OCI-LY1 (cell line): ENCODE measurements around the gene GSTT2B.

Experiments used
- H2AFZ ChIP-seq: fragments of 200-600 bp; sonication (generic), shearing (Covaris generic); 2 replicates; pipeline ENCODE4 v1.6.0; 2014; ENCODE audit warnings: antibody characterized with exemption, mild to moderate bottlenecking, low read length
- H3F3A ChIP-seq: fragments of 200-600 bp; sonication (generic), shearing (Covaris generic); 2 replicates; pipeline ENCODE4 v1.6.0; 2014; ENCODE audit warnings: mild to moderate bottlenecking, antibody characterized with exemption, low read length, moderate library complexity; ENCODE audit not compliant: insufficient read depth
- H3K27ac ChIP-seq: fragments of 200-600 bp; sonication (generic); 2 replicates; pipeline ENCODE4 v1.5.1; 2014; ENCODE audit warnings: low read length, mixed run types, mild to moderate bottlenecking, low read depth; ENCODE audit not compliant: poor library complexity, severe bottlenecking
- H3K27me3 ChIP-seq: fragments of 200-600 bp; sonication (generic); 2 replicates; pipeline ENCODE4 v1.6.0; 2014; ENCODE audit warnings: antibody characterized with exemption, mild to moderate bottlenecking, low read length, moderate library complexity; ENCODE audit not compliant: insufficient read depth
- H3K36me3 ChIP-seq: fragments of 200-600 bp; sonication (generic); 2 replicates; pipeline ENCODE4 v1.6.1; 2014; ENCODE audit warnings: mild to moderate bottlenecking, antibody characterized with exemption, low read length, moderate library complexity, mixed read lengths; ENCODE audit not compliant: insufficient read depth
- H3K4me1 ChIP-seq: fragments of 200-600 bp; sonication (generic); 2 replicates; pipeline ENCODE4 v1.5.1; 2014; ENCODE audit warnings: mild to moderate bottlenecking, low read length, moderate library complexity; ENCODE audit not compliant: insufficient read depth, severe bottlenecking
- H3K4me2 ChIP-seq: fragments of 200-600 bp; sonication (generic), shearing (Covaris generic); 2 replicates; pipeline ENCODE4 v1.6.1; 2014; ENCODE audit warnings: low read length
- H3K4me3 ChIP-seq: fragments of 200-600 bp; sonication (generic); 2 replicates; pipeline ENCODE4 v1.5.1; 2014; ENCODE audit warnings: low read length, low read depth, mild to moderate bottlenecking, mixed read lengths; ENCODE audit not compliant: poor library complexity, severe bottlenecking
- H3K79me2 ChIP-seq: fragments of 200-600 bp; shearing (Covaris generic); 2 replicates; pipeline ENCODE4 v1.6.1; 2016; ENCODE audit warnings: mixed run types, low read length, mixed read lengths; ENCODE audit not compliant: insufficient read depth
- H3K9ac ChIP-seq: fragments of 200-600 bp; sonication (generic), shearing (Covaris generic); 2 replicates; pipeline ENCODE4 v1.6.1; 2014; ENCODE audit warnings: mild to moderate bottlenecking, low read length, mixed read lengths
- H3K9me2 ChIP-seq: fragments of 200-600 bp; sonication (generic), shearing (Covaris generic); 2 replicates; pipeline ENCODE4 v1.6.1; 2014; ENCODE audit warnings: low read depth, mild to moderate bottlenecking, low read length, mixed read lengths
- H3K9me3 ChIP-seq: fragments of 200-600 bp; shearing (Covaris generic); 2 replicates; pipeline ENCODE4 v1.6.1; 2014; ENCODE audit warnings: low read length, mixed read lengths
- H4K20me1 ChIP-seq: fragments of 200-600 bp; sonication (generic), shearing (Covaris generic); 2 replicates; pipeline ENCODE4 v1.6.0; 2016; ENCODE audit warnings: mild to moderate bottlenecking, low read length; ENCODE audit not compliant: insufficient read depth
- EZH2 ChIP-seq: fragments of 200-600 bp; sonication (generic), shearing (Covaris generic); IDR thresholded peaks from 2 replicates; pipeline ENCODE4 v1.8.0; 2017; ENCODE audit warnings: borderline replicate concordance, mixed run types, mild to moderate bottlenecking, antibody characterized with exemption, low read length, moderate library complexity, mixed read lengths
- TF ChIP-seq, protein P1 (sequence below): fragments of 200-600 bp; sonication (generic), shearing (Covaris generic); IDR thresholded peaks from 2 replicates; pipeline ENCODE4 v1.5.1; 2017; ENCODE audit warnings: mild to moderate bottlenecking, antibody characterized with exemption, low read length, moderate library complexity, mixed read lengths

GSTT2B gene

DNA sequence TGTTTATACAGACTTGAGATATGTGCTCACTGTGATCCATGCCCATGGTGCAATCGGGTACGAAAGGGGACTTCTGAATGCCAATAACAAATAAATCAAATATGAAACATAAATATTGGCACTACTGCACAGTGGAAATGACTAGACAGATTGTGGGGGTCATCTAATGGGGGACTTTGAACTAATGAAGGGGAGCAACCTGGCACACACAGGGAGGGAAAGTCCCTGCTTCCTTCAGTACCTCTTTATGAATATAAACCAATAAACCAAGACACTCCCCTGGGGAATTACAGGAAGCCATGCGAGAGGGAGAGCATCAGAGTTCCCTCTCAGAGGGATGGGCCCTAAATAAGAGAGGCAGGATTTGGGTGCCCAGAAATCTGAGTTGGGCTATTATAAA is 45.7 kb downstream of the GSTT2B start:
- H3K9me3 ChIP-seq, result no peaks in the 10 kb centered on the region
- no peaks in the 10 kb centered on the region for H3K9me2 ChIP-seq
- H3K36me3 ChIP-seq, result peaks cover 23% of the 10 kb centered on the region
- peaks cover 35% of the 10 kb centered on the region for H3K4me1 ChIP-seq
- no peak overlapping the region for H3K4me2 ChIP-seq
- H2AFZ ChIP-seq, result no peak overlapping the region
- no peak overlapping the region for H3K9ac ChIP-seq
- peaks cover 5% of the 10 kb centered on the region; the same call in 1 of the 2 replicates for H3F3A ChIP-seq
- H3K27ac ChIP-seq, result no peak overlapping the region
- no peaks in the 10 kb centered on the region for H3K79me2 ChIP-seq
- TF ChIP-seq EZH2, result no peak
- TF ChIP-seq, protein P1, sequence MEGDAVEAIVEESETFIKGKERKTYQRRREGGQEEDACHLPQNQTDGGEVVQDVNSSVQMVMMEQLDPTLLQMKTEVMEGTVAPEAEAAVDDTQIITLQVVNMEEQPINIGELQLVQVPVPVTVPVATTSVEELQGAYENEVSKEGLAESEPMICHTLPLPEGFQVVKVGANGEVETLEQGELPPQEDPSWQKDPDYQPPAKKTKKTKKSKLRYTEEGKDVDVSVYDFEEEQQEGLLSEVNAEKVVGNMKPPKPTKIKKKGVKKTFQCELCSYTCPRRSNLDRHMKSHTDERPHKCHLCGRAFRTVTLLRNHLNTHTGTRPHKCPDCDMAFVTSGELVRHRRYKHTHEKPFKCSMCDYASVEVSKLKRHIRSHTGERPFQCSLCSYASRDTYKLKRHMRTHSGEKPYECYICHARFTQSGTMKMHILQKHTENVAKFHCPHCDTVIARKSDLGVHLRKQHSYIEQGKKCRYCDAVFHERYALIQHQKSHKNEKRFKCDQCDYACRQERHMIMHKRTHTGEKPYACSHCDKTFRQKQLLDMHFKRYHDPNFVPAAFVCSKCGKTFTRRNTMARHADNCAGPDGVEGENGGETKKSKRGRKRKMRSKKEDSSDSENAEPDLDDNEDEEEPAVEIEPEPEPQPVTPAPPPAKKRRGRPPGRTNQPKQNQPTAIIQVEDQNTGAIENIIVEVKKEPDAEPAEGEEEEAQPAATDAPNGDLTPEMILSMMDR, result no peak
- H3K4me3 ChIP-seq, result no peak overlapping the region
- no peaks in the 10 kb centered on the region for H4K20me1 ChIP-seq
- no peaks in the 10 kb centered on the region for H3K27me3 ChIP-seq

DNA sequence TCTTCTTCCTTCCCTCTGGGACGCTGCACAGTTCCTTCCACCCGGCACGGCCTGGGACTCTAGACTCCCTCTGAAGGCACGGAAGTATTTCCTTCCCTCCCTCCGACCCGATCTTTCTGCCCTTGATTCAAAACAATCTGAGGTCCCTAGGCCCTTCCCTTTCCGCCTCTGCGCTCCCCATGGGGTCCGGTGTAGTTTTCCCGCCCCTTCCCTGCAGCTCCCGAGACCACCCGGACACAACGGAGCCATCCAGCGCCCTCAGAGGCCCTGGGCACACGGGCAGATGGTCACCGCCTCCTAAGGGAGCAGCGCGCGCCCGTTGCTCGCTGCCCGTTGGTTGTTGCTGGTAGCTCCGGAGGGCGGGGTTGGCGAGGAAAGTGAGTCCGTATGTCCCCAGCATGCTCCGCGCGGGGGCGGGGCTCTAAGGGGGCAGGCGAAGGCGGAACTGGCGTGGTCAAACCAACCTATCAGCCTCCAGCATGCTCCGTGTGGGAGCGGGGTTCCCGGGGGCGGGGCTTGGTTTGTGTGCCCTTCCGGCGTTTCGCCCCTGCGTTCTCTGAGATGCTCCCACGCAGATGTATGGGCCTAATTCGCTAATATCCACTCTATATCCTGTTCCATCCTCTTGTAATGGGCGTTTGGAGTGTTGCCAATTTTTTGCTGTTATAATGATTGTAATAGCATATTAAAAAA is 47.2 kb downstream of the GSTT2B start:
- H3K27ac ChIP-seq, result peak overlapping the region; percentile 86
- peak overlapping the region; percentile 94 for H3K4me2 ChIP-seq
- no peaks in the 10 kb centered on the region for H3K9me3 ChIP-seq
- H3K79me2 ChIP-seq, result no peaks in the 10 kb centered on the region
- H3F3A ChIP-seq, result peaks cover 5% of the 10 kb centered on the region; the same call in 1 of the 2 replicates
- peak overlapping the region; percentile 98 for H3K9ac ChIP-seq
- no peaks in the 10 kb centered on the region for H3K27me3 ChIP-seq
- peak overlapping the region; percentile 81 for H3K4me3 ChIP-seq
- H2AFZ ChIP-seq, result no peak overlapping the region
- H3K4me1 ChIP-seq, result peaks cover 35% of the 10 kb centered on the region
- H3K36me3 ChIP-seq, result peaks cover 12% of the 10 kb centered on the region
- no peaks in the 10 kb centered on the region for H4K20me1 ChIP-seq
- no peaks in the 10 kb centered on the region for H3K9me2 ChIP-seq
- TF ChIP-seq EZH2, result no peak
- TF ChIP-seq, protein P1, result no peak

DNA sequence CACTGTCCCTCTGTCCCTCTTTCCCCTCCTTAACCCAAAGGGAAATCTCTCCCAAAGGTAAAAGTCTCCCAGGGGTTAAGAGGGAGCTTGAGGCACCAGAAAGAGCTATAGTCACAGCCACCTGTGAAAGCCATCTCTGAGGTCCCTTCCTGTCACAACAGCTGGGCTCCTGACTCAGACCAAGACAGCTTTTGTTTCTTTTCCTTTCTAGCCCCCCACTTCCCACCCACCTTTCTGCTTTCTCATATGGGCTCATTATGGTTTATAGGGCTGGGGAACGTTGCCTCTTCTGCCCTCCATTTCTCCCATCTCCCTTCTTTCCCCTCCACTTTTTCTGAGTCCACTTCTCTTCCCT is 47.7 kb downstream of the GSTT2B start:
- no peak overlapping the region for H2AFZ ChIP-seq
- H3K27ac ChIP-seq, result peak overlapping the region; percentile 86
- peaks cover 5% of the 10 kb centered on the region; the same call in 1 of the 2 replicates for H3F3A ChIP-seq
- peaks cover 7% of the 10 kb centered on the region for H3K36me3 ChIP-seq
- H3K27me3 ChIP-seq, result no peaks in the 10 kb centered on the region
- H3K4me3 ChIP-seq, result peak overlapping the region; percentile 81
- H3K9me2 ChIP-seq, result no peaks in the 10 kb centered on the region
- H3K9ac ChIP-seq, result peak overlapping the region; percentile 98
- no peaks in the 10 kb centered on the region for H4K20me1 ChIP-seq
- H3K4me2 ChIP-seq, result peak overlapping the region; percentile 94
- no peak for TF ChIP-seq EZH2
- TF ChIP-seq, protein P1, result no peak
- H3K9me3 ChIP-seq, result no peaks in the 10 kb centered on the region
- no peaks in the 10 kb centered on the region for H3K79me2 ChIP-seq
- peaks cover 35% of the 10 kb centered on the region for H3K4me1 ChIP-seq
